Ovary (tissue), 3 donors: ENCODE measurements around the gene KIF5A.

ENCODE experiments used
- EP300 ChIP-seq: sonication (generic); formaldehyde crosslinking; IDR thresholded peaks from one replicate; pipeline ENCODE4 v1.6.1; 2017; ENCODE audit warnings: antibody characterized with exemption
- POLR2A ChIP-seq: fragments of 450-650 bp; IDR thresholded peaks from one replicate; pipeline ENCODE4 v1.6.1; 2017; ENCODE audit warnings: antibody characterized with exemption, mild to moderate bottlenecking, moderate library complexity
- TF ChIP-seq, protein P1 (sequence below), 3 donors: fragments of 450-650 bp in 2 of 3; fragments of 200-600 bp in 1 of 3; IDR thresholded peaks; one replicate each; pipeline versions ENCODE4 v1.5.1 to v1.8.0; 2016 to 2022; ENCODE audit warnings: antibody characterized with exemption in 3 of 3, mild to moderate bottlenecking in 1 of 3
- donor health status: DM: no; HTN: no; CAD: no.

- TF ChIP-seq, protein P1, sequence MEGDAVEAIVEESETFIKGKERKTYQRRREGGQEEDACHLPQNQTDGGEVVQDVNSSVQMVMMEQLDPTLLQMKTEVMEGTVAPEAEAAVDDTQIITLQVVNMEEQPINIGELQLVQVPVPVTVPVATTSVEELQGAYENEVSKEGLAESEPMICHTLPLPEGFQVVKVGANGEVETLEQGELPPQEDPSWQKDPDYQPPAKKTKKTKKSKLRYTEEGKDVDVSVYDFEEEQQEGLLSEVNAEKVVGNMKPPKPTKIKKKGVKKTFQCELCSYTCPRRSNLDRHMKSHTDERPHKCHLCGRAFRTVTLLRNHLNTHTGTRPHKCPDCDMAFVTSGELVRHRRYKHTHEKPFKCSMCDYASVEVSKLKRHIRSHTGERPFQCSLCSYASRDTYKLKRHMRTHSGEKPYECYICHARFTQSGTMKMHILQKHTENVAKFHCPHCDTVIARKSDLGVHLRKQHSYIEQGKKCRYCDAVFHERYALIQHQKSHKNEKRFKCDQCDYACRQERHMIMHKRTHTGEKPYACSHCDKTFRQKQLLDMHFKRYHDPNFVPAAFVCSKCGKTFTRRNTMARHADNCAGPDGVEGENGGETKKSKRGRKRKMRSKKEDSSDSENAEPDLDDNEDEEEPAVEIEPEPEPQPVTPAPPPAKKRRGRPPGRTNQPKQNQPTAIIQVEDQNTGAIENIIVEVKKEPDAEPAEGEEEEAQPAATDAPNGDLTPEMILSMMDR (IDR thresholded peaks at IDR 0.05): no peak
- TF ChIP-seq EP300: no peak
- TF ChIP-seq POLR2A: no peak
These were observed 31.5 kb upstream of the KIF5A start for GRCh38 chr12:57518176-57518919.
